Trophoblast cell (in vitro differentiated cells and primary cell): ENCODE data around the gene CCDC92.
"Not testable (repeated sequence)": the region's sequence is repeated elsewhere in the genome, so short reads cannot be mapped to it uniquely, and the experiment has no call there.

ENCODE experiments used
- DNase-seq, 2 donors: peaks; one replicate each; pipeline ENCODE4 v3.0.0-alpha.2; 2016
- H2AFZ ChIP-seq: 2 replicates; pipeline ENCODE4 v1.6.1; 2013; ENCODE audit warnings: low read length, moderate library complexity, mild to moderate bottlenecking; ENCODE audit not compliant: insufficient read depth, poor library complexity
- H2AK5ac ChIP-seq: 2 replicates; pipeline ENCODE4 v1.6.1; 2013; ENCODE audit warnings: mild to moderate bottlenecking, low read length
- H2BK120ac ChIP-seq: 2 replicates; pipeline ENCODE4 v1.6.1; 2013; ENCODE audit warnings: low read length, mild to moderate bottlenecking, moderate library complexity; ENCODE audit not compliant: insufficient read depth, poor library complexity
- H2BK12ac ChIP-seq: 2 replicates; pipeline ENCODE4 v1.6.1; 2013; ENCODE audit warnings: mild to moderate bottlenecking, low read length, moderate library complexity
- H2BK5ac ChIP-seq: 2 replicates; pipeline ENCODE4 v1.6.1; 2013; ENCODE audit warnings: low read length, low read depth, moderate library complexity, mild to moderate bottlenecking; ENCODE audit not compliant: poor library complexity
- H3K14ac ChIP-seq: 2 replicates; pipeline ENCODE4 v1.6.1; 2013; ENCODE audit warnings: mild to moderate bottlenecking, low read length
- H3K18ac ChIP-seq: 2 replicates; pipeline ENCODE4 v1.6.1; 2013; ENCODE audit warnings: mild to moderate bottlenecking, low read length
- H3K23ac ChIP-seq: 2 replicates; pipeline ENCODE4 v1.6.1; 2013; ENCODE audit warnings: low read length
- H3K27ac ChIP-seq: 2 replicates; pipeline ENCODE4 v1.5.1; 2013; ENCODE audit warnings: low read depth, mild to moderate bottlenecking, inconsistent platforms, low read length, moderate library complexity
- H3K27me3 ChIP-seq: 2 replicates; pipeline ENCODE4 v1.6.1; 2013; ENCODE audit warnings: inconsistent platforms, mild to moderate bottlenecking, low read length, moderate library complexity; ENCODE audit not compliant: insufficient read depth
- H3K36me3 ChIP-seq, 2 experiments: 1 replicate in 1 of 2; 2 replicates in 1 of 2; pipeline ENCODE4 v1.6.1; 2013; ENCODE audit warnings: low read length in 2 of 2, mild to moderate bottlenecking in 2 of 2, moderate library complexity in 1 of 2; ENCODE audit not compliant: insufficient read depth in 2 of 2, control insufficient read depth in 1 of 2
- H3K4ac ChIP-seq: 2 replicates; pipeline ENCODE4 v1.6.1; 2013; ENCODE audit warnings: low read depth, mild to moderate bottlenecking, low read length, moderate library complexity
- H3K4me1 ChIP-seq, 2 experiments: 1 replicate in 1 of 2; 2 replicates in 1 of 2; pipeline ENCODE4 v1.6.1; 2013; ENCODE audit warnings: low read length in 2 of 2, mild to moderate bottlenecking in 2 of 2, moderate library complexity in 1 of 2; ENCODE audit not compliant: insufficient read depth in 2 of 2, control insufficient read depth in 1 of 2
- H3K4me2 ChIP-seq: 2 replicates; pipeline ENCODE4 v1.6.1; 2013; ENCODE audit warnings: inconsistent platforms, mild to moderate bottlenecking, low read length, moderate library complexity
- H3K4me3 ChIP-seq: 2 replicates; pipeline ENCODE4 v1.5.1; 2013; ENCODE audit warnings: mild to moderate bottlenecking, low read depth, low read length, inconsistent platforms
- H3K79me1 ChIP-seq: one replicate; pipeline ENCODE4 v1.6.1; 2013; ENCODE audit warnings: low read length
- H3K79me2 ChIP-seq: 2 replicates; pipeline ENCODE4 v1.6.1; 2013; ENCODE audit warnings: low read length, mild to moderate bottlenecking; ENCODE audit not compliant: control insufficient read depth, insufficient read depth, poor library complexity
- H3K9ac ChIP-seq: 2 replicates; pipeline ENCODE4 v1.6.1; 2013; ENCODE audit warnings: mild to moderate bottlenecking, low read length
- H3K9me3 ChIP-seq: 2 replicates; pipeline ENCODE4 v1.6.1; 2013; ENCODE audit warnings: low read depth, mild to moderate bottlenecking, control low read depth, inconsistent platforms, low read length; ENCODE audit not compliant: insufficient read depth
- H4K12ac ChIP-seq: 2 replicates; pipeline ENCODE4 v1.6.1; 2013; ENCODE audit warnings: low read depth, mild to moderate bottlenecking, low read length, moderate library complexity
- H4K8ac ChIP-seq: 2 replicates; pipeline ENCODE4 v1.6.1; 2013; ENCODE audit warnings: low read depth, mild to moderate bottlenecking, low read length, moderate library complexity
- H4K91ac ChIP-seq: one replicate; pipeline ENCODE4 v1.6.1; 2013; ENCODE audit warnings: low read depth, mild to moderate bottlenecking, low read length, moderate library complexity
- WGBS: extraction: QIAGEN DNeasy Blood & Tissue Kit; methylation state at CpG from one replicate; pipeline ENCODE4 v1.1.7; 2013; ENCODE audit warnings: missing lambda C conversion rate; ENCODE audit not compliant: insufficient read length, insufficient coverage; ENCODE audit errors: extremely low coverage; 5-methylcytosine and 5-hydroxymethylcytosine counted together

Gene CCDC92

GRCh38 chr12:123914726-123915333, 57.8 kb downstream of the CCDC92 start:
- peak overlapping the region; percentile 25 for H2BK120ac ChIP-seq
- no peak overlapping the region for H3K18ac ChIP-seq

GRCh38 chr12:123912415-123913380, 59.9 kb downstream of the CCDC92 start:
- WGBS: no CpG with 5 or more reads among the region's 25 CpGs

More at GRCh38 chr12:123914726-123915333, 57.8 kb downstream of the CCDC92 start:
- H4K91ac ChIP-seq: peak overlapping the region; percentile 59
- H4K12ac ChIP-seq: no peak overlapping the region
- no peak overlapping the region for H3K4me2 ChIP-seq
- H2AFZ ChIP-seq: no peak overlapping the region
- H3K36me3 ChIP-seq: peaks cover 2 to 3% of the 10 kb centered on the region in 2 experiments
- no peaks in the 10 kb centered on the region for H3K79me2 ChIP-seq
- H3K4me1 ChIP-seq: peaks cover 5 to 12% of the 10 kb centered on the region in 2 experiments
- peak overlapping the region; percentile 7 for H2BK5ac ChIP-seq
- no peak overlapping the region for H3K9ac ChIP-seq
- DNase-seq: no peak
- peak overlapping the region; percentile 50 for H2AK5ac ChIP-seq
- H3K9me3 ChIP-seq: peaks cover 6% of the 10 kb centered on the region
- no peak overlapping the region for H3K4ac ChIP-seq
- no peaks in the 10 kb centered on the region for H3K27me3 ChIP-seq
- H3K27ac ChIP-seq: peak overlapping the region; percentile 22
- peaks cover 15% of the 10 kb centered on the region for H3K79me1 ChIP-seq
- no CpG with 5 or more reads among the region's 20 CpGs for WGBS
- no peak overlapping the region for H3K4me3 ChIP-seq
- peak overlapping the region; percentile 29 for H4K8ac ChIP-seq
- H2BK12ac ChIP-seq: peak overlapping the region; percentile 0
- H3K14ac ChIP-seq: peak overlapping the region; percentile 0
- H3K23ac ChIP-seq: no peak overlapping the region

GRCh38 chr12:123911672-123912409, 60.8 kb downstream of the CCDC92 start:
- H3K4me2 ChIP-seq, H4K91ac ChIP-seq: not testable (repeated sequence)
- WGBS: no CpG with 5 or more reads among the region's 9 CpGs

More at GRCh38 chr12:123912415-123913380, 59.9 kb downstream of the CCDC92 start:
- Histone ChIP-seq H3K18ac (no peak overlapping the region), H3K9me3 (peaks cover 2% of the 10 kb centered on the region), H3K79me1 (peaks cover 18% of the 10 kb centered on the region), H3K4me2 (no peak overlapping the region), H3K9ac (no peak overlapping the region), H4K91ac (no peak overlapping the region), H3K23ac (no peak overlapping the region), H3K4me1 (peaks cover 11 to 22% of the 10 kb centered on the region in 2 experiments), H4K8ac (no peak overlapping the region), H2BK12ac (no peak overlapping the region), H2AK5ac (no peak overlapping the region), H2BK5ac (no peak overlapping the region), H3K79me2 (peaks cover 2% of the 10 kb centered on the region), H3K27ac (no peak overlapping the region), H3K14ac (no peak overlapping the region), H2BK120ac (no peak overlapping the region), H4K12ac (no peak overlapping the region), H3K27me3 (no peaks in the 10 kb centered on the region), H3K4me3 (no peak overlapping the region), H3K4ac (no peak overlapping the region), H2AFZ (no peak overlapping the region), H3K36me3 (peaks cover 0 to 3% of the 10 kb centered on the region in 2 experiments)
- peak in 1 of 2 donors; percentile 26 for DNase-seq

GRCh38 chr12:123910761-123911193, 61.9 kb downstream of the CCDC92 start:
- H3K36me3 ChIP-seq: no peaks in the 10 kb centered on the region

More at GRCh38 chr12:123911672-123912409, 60.8 kb downstream of the CCDC92 start:
- not testable (repeated sequence) for DNase-seq, H3K9me3 ChIP-seq, H2AFZ ChIP-seq, H4K8ac ChIP-seq, H3K14ac ChIP-seq, H2BK120ac ChIP-seq, H3K36me3 ChIP-seq, H4K12ac ChIP-seq, H3K27ac ChIP-seq, H2BK5ac ChIP-seq, H3K23ac ChIP-seq, H3K27me3 ChIP-seq, H3K4ac ChIP-seq, H2AK5ac ChIP-seq, H3K79me2 ChIP-seq, H2BK12ac ChIP-seq, H3K18ac ChIP-seq, H3K4me3 ChIP-seq, H3K9ac ChIP-seq
- Histone ChIP-seq H3K79me1 (peaks cover 23% of the 10 kb centered on the region), H3K4me1 (peaks cover 16 to 29% of the 10 kb centered on the region in 2 experiments)

More at GRCh38 chr12:123910761-123911193, 61.9 kb downstream of the CCDC92 start:
- Histone ChIP-seq H3K4me1 (peaks cover 16 to 26% of the 10 kb centered on the region in 2 experiments), H4K8ac (no peak overlapping the region), H3K4ac (no peak overlapping the region), H2BK120ac (no peak overlapping the region), H2BK5ac (no peak overlapping the region), H3K79me2 (peaks cover 2% of the 10 kb centered on the region), H2AK5ac (no peak overlapping the region), H3K79me1 (peaks cover 19% of the 10 kb centered on the region), H3K18ac (no peak overlapping the region), H3K4me3 (no peak overlapping the region), H3K27me3 (no peaks in the 10 kb centered on the region), H4K12ac (no peak overlapping the region), H3K23ac (no peak overlapping the region), H2AFZ (no peak overlapping the region), H3K9ac (no peak overlapping the region), H2BK12ac (no peak overlapping the region), H4K91ac (no peak overlapping the region), H3K4me2 (no peak overlapping the region), H3K27ac (no peak overlapping the region), H3K9me3 (peaks cover 2% of the 10 kb centered on the region), H3K14ac (no peak overlapping the region)
- WGBS: no CpG with 5 or more reads among the region's 5 CpGs
- DNase-seq: peak in 1 of 2 donors; percentile 38
